HG02943 (cell line): ENCODE measurements around the gene IMMP2L.

Experiments used
- ATAC-seq: cut with Tn5 transposase; IDR thresholded peaks from one replicate; pipeline ENCODE4 v1.9.1; 2021; ENCODE audit warnings: mild to moderate bottlenecking, low read depth, moderate library complexity; ENCODE audit not compliant: unreplicated experiment

IMMP2L gene

DNA sequence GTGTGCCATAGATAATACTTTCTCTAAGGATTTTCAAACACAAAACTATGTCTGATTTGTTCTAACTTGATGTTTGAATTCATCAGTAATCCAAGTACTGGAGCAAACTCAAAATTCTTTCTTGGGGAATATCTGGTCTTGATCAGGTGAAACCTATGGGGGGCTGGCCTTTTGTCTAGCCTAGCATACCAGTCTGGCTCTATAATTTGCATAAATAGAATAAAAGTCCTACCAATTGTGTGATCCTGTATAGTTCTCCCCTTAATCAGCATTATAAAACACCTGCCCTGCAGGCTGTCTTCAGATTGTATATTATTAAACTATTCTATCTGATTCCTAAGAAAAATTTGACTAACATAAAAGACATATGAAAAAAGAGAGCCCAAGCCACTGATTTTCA lies 705.2 kb downstream of the IMMP2L start:
- ATAC-seq, result no peak

GRCh38 chr7:110856704-110857103 lies 705.6 kb downstream of the IMMP2L start:
- ATAC-seq, result no peak

DNA sequence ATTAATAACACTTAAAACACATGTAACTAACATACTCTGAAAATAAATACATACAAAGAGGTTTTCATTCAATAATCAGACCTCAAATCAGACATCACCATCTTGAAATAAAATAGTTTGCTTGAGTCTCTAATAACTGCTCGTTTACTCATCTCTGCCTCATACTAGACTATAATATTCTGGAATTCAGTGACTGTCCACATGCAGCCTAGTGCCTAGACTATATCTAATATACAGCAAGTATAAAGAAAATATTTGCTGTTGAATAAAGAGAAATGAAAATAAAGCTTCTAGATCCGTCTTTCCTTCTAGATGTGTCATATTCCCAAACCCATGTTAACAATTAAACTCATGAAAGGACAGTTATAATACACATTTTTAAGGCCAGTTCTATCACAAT lies 707.6 kb downstream of the IMMP2L start:
- no peak for ATAC-seq

DNA sequence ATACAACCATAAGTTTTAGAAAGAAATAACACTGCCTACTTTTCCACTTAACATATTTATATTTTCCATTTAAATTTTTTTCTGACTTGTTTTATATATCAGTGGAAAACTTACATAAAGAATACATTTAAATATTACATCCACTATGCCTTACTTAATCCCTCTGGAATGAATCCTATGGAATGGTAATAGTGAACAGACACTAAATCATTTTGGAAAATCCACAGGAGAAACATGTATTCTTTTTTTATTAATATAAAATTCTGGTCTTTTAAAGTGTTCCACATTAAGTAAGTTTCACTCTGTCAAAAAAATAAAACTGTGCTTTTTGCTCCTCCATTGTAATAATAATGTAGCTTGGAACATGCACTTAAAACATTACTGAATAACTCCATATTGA lies 708.1 kb downstream of the IMMP2L start:
- no peak for ATAC-seq

GRCh38 chr7:110853263-110853662 lies 709.0 kb downstream of the IMMP2L start:
- no peak for ATAC-seq

DNA sequence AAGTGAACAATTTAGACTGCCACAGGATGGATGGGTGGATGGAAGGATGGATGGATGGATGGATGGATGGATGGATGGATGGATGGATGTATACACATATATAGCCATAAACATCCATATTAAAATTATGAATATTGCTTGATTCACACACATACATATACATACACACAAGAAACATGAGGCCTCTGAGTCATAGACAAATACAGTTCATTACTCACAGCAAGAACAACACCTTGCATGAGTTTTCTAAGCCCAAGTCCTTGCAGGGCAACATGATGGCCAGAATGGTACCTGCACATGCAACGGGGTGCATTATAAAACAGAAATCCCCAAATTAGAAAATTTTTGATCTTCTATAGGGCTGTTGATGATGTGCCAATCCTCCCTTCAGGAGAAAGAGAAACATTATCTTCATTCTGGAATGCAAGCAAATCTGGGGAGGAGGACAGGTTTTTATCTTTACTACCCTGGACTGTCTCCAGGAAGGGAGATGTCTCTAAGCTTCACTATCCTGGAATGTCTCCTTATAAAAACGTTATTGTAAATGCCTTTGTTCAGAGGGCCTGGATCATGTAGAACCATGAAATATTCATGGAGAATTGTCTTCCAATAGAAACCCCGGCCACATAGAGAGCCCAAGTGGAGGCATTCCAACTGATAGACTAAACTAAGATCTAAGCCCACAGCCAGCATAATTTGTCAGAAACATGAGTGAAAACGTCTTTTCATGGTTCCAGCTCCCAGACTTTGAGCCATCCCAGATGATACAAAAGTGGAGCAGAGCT lies 709.9 kb downstream of the IMMP2L start:
- ATAC-seq, result no peak

- ATAC-seq, result no peak
Observed at GRCh38 chr7:110850224-110850623, 712.1 kb downstream of the IMMP2L start.

DNA sequence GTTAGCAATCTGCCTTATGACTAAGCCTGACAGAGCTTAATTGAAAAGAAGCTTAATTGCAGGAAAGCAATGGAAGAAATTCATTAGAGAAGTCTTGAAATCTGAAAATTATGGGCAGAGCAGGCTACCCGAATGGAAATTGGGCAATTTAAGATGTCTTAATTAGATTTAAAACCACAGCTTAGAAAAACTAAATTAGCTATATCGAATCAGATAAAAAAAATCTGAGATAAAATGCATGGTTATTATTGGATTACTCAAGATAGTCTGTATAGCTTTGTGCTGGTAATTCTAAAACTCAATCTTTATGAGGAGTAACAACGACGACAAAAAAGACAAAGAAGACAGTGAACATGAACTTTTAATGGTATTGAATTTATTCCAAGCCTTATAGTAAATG lies 719.5 kb downstream of the IMMP2L start:
- ATAC-seq, result no peak

GRCh38 chr7:110841840-110842545 lies 720.3 kb downstream of the IMMP2L start:
- no peak for ATAC-seq

DNA sequence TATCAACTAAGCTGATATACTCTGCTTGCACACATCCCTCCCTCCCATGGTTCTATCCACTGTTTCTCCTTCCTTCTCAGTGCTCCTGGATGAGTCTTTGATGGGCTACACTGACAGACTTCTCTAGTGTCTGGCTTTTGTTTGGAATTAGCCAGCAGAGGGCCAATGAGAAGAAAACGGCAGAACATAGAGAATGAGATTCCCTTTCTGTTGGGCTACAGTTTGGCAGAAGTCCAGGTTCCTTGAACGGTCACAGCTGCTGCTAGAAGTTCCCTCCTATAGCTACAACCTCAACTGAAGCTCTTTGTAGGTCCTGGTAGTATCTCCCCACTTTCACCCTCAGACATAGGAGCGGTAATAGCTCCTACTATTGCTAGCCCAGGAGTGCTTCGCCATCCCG lies 722.4 kb downstream of the IMMP2L start:
- no peak for ATAC-seq

- no peak for ATAC-seq
Observed at GRCh38 chr7:110835849-110836248, 726.4 kb downstream of the IMMP2L start.

GRCh38 chr7:110835218-110835617 lies 727.1 kb downstream of the IMMP2L start:
- ATAC-seq, result no peak

- no peak for ATAC-seq
Observed at GRCh38 chr7:110831419-110831818, 730.9 kb downstream of the IMMP2L start.

DNA sequence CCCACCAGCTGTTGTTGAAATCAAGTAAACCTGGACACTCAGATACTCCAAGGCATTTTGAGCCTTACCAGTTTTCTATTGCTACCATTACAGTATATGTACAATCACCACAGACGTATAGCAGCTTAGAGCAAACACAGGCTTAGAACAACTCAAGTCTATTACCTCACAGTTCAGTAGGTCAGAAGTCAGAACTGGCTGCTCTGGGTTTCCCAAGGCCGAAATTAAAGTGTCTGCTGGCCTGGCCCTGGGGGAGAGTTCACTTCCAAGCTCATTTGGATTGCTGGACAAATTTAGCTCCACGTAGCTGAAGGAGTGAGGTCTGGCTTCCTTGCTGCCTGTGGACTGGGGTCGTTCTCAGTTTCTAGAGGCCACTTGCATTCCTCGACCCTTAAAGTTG lies 731.5 kb downstream of the IMMP2L start:
- no peak for ATAC-seq

DNA sequence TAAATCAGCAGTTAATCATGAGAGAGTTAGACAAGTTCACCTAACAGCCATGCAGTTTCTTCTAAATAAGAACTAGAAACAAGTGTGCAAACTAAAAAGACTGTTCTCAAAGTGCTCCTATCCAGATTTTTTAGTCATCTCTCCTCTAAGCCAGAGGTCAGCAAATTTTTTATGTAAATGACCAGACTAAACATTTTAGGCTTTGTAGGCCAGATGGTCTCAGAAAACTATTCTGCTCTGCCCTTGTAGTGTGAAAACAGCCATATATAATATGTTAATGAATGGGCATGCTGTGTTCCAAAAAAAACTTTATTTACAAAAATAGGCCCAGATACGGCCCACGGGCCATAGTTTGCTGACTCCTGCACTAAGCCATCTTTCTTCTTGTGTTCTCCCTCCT lies 734.4 kb downstream of the IMMP2L start:
- no peak for ATAC-seq

- ATAC-seq, result no peak
Observed at GRCh38 chr7:110827287-110827855, 734.9 kb downstream of the IMMP2L start.

- no peak for ATAC-seq
Observed at GRCh38 chr7:110813986-110814385, 748.3 kb downstream of the IMMP2L start.

DNA sequence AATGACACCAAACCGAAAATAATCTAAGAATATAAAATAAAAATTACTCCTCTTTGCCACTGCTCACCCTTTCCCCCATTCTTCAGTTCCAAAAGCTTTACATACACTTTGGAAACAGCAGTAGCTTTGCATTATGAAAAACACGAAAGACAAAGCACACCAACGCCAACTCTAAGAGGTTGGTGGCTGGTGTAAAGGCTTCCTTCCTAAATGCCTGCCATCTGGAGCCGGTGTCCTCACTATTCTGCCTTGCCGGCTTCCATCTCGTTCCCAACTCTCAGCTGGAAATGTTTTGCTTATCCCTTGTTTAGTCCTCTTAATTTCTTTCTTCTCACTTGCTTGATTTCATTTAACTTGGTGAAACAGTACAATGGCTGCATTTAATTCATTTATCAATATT lies 752.5 kb downstream of the IMMP2L start:
- ATAC-seq, result no peak

- ATAC-seq, result no peak
Observed at GRCh38 chr7:110808361-110808760, 753.9 kb downstream of the IMMP2L start.

GRCh38 chr7:110804501-110804900 lies 757.8 kb downstream of the IMMP2L start:
- ATAC-seq, result no peak

- no peak for ATAC-seq
Observed at GRCh38 chr7:110803602-110804143, 758.6 kb downstream of the IMMP2L start.
